ENCODE measurements around the gene MAML3.

MAML3 gene

DNA sequence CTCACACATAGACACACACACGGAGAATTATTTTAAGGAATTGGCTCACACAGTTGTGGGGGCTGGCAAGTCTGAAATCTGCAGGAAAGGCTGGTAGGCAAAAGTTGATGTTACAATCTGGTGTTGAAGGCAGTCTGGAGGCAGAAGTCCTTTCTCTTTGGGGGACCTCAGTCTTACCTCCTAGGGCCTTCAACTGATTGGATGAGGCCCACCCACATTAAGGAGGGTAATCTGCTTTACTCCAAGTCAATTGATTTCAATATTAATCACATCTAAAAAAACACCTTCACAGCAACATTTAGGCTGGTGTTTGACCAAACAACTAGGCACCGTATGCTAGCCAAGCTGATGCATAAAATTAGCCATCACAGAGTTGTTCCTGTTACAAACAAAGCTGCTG is 477.6 kb downstream of the MAML3 start:
- TF ChIP-seq, protein P1, sequence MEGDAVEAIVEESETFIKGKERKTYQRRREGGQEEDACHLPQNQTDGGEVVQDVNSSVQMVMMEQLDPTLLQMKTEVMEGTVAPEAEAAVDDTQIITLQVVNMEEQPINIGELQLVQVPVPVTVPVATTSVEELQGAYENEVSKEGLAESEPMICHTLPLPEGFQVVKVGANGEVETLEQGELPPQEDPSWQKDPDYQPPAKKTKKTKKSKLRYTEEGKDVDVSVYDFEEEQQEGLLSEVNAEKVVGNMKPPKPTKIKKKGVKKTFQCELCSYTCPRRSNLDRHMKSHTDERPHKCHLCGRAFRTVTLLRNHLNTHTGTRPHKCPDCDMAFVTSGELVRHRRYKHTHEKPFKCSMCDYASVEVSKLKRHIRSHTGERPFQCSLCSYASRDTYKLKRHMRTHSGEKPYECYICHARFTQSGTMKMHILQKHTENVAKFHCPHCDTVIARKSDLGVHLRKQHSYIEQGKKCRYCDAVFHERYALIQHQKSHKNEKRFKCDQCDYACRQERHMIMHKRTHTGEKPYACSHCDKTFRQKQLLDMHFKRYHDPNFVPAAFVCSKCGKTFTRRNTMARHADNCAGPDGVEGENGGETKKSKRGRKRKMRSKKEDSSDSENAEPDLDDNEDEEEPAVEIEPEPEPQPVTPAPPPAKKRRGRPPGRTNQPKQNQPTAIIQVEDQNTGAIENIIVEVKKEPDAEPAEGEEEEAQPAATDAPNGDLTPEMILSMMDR (IDR thresholded peaks at IDR 0.05; ENCODE audit: low read depth, low read length, missing control alignments): no peak
- no peak for DNase-seq (ENCODE audit: low read depth)
- H3K4me3 ChIP-seq (ENCODE audit: low read depth, low read length): no peak overlapping the region

DNA sequence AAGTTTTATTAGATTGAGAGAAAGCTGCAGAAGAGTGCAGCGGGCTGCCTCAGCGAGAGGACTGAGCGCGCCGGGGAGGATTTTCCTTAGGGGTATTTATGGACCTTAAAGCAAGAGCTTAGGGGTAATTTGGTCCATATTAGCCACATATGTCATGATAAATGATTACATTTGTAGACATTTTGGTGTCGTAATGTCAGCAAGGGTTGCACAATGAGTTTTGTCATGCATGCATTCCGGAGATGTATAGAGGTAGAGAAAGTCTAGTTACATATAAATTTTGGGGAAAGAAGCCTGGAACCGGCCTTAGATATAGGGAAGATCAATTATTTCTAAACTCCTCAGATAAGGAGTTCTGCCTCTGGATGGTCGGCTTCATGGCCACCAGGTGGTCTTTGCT is 478.3 kb downstream of the MAML3 start:
- no peak for DNase-seq (ENCODE audit: low read depth)
- TF ChIP-seq, protein P1 (IDR thresholded peaks at IDR 0.05; ENCODE audit: low read depth, low read length, missing control alignments): no peak
- H3K4me3 ChIP-seq (ENCODE audit: low read depth, low read length): no peak overlapping the region

DNA sequence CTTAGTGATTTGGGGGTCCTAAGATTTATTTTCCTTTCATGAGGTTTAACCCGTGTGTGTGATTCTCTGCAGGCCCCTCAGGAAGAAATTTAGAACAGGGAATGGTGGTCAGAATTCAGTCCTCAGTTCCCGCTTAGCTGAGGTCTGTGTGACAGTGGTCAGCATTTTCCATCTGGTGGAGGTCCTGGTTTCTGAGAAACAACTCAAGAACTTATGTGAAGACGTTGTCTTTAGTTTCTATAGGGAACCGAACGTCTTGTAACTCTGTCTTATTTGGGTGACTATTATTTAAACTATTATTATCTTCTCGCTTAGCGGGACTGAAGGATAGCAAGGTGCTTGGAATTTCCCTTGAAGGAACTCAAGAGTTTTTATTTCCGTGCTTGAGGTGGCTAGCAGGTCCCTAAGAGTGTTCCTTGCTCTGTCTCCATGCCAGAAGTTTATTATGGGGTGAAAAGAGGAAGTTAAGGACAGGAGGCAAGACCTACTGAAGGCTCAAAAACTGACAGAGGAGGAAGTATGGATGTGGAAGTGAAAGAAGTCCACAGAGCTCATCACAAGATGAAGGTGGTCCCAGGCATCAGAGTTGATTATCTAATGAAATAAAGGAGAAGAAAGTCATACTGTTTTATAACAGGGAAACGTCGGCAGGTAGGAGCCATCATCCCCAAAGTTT is 479.0 kb downstream of the MAML3 start:
- peak; percentile 5 for DNase-seq (ENCODE audit: low read depth)
- H3K4me3 ChIP-seq (ENCODE audit: low read depth, low read length): no peak overlapping the region
- TF ChIP-seq, protein P1 (IDR thresholded peaks at IDR 0.05; ENCODE audit: low read depth, low read length, missing control alignments): no peak

DNA sequence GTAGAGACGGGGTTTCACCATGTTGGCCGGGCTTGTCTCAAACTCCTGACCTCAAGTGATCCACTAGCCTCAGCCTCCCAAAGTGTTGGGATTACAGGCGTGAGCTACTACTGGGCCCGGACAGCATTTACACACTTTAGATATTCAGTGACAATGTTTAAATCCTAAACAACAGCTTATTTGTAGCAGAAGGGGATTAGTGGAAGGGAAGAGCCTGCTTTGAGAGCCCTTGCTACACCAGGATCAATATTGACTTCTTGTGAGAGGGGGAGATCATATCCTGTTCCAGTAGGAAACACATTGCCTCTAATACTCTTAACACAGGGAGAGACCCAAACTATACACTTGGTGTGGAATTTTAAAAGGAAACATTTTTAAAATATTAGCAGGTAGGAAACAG is 481.3 kb downstream of the MAML3 start:
- no peak overlapping the region for H3K4me3 ChIP-seq (ENCODE audit: low read depth, low read length)
- TF ChIP-seq, protein P1 (IDR thresholded peaks at IDR 0.05; ENCODE audit: low read depth, low read length, missing control alignments): no peak
- DNase-seq (ENCODE audit: low read depth): no peak

DNA sequence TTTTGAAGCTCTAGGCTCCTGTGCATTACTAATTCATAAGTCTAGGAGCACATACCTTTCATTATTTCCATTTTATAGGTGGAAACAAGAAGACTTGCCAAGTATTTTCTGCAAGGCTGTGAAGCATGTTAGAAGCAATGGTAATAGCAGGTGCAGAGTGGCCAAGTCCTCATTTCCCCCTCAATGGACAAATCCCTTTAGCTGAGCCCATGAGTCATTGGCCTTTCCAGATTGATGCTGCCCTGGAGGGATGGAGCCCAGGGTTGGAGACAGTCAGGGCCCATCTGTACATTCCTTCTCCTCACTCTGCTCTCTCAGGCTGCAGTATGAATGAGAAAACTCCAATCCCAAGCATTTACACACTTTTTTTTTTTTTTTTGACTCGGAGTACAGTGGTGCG is 481.8 kb downstream of the MAML3 start:
- TF ChIP-seq, protein P1 (IDR thresholded peaks at IDR 0.05; ENCODE audit: low read depth, low read length, missing control alignments): no peak
- no peak overlapping the region for H3K4me3 ChIP-seq (ENCODE audit: low read depth, low read length)
- no peak for DNase-seq (ENCODE audit: low read depth)

DNA sequence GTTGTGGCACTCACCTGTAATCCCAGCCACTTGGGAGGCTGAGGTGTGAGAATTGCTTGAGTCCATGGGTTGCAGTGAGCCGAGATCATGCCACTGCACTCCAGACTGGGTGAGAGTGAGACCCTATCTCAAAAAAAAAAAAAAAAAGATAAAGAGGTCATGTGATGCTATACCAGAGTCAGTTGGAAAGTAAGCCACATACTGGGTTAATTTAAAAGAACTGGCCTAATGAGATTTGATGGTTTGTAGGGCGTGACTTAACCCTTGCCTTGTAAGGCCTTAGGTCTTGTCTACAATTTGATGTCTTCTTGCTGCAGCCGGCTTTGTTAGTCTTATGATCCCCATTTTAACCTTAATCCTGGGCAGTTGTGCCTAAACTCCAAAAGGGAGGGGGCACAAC is 483.2 kb downstream of the MAML3 start:
- DNase-seq (ENCODE audit: low read depth): no peak
- TF ChIP-seq, protein P1 (IDR thresholded peaks at IDR 0.05; ENCODE audit: low read depth, low read length, missing control alignments): no peak
- H3K4me3 ChIP-seq (ENCODE audit: low read depth, low read length): no peak overlapping the region

DNA sequence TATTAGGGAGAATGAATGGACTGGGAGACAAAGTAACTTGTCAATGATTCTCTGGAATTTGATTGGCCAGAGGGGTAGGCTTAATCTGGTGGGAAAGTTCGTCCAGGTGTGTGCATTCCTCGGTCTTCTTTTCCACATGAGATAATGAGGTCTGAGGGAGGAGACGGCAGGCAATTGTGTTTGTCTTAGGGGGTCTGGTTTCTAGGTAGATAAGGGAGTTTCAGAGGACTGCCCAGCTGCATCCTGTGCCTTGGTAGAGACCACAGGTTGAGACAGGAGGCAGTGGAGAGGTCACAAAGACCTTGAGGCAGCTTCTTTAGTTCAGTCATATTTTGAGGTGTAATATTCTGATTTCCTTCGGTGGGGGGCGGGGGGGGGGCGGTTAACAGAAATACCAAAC is 484.1 kb downstream of the MAML3 start:
- no peak for DNase-seq (ENCODE audit: low read depth)
- no peak overlapping the region for H3K4me3 ChIP-seq (ENCODE audit: low read depth, low read length)
- TF ChIP-seq, protein P1 (IDR thresholded peaks at IDR 0.05; ENCODE audit: low read depth, low read length, missing control alignments): no peak
